ENCODE measurements around the gene ZYG11A.
"Not testable (repeated sequence)": the region's sequence is repeated elsewhere in the genome, so short reads cannot be mapped to it uniquely, and the experiment has no call there.

Gene ZYG11A

DNA sequence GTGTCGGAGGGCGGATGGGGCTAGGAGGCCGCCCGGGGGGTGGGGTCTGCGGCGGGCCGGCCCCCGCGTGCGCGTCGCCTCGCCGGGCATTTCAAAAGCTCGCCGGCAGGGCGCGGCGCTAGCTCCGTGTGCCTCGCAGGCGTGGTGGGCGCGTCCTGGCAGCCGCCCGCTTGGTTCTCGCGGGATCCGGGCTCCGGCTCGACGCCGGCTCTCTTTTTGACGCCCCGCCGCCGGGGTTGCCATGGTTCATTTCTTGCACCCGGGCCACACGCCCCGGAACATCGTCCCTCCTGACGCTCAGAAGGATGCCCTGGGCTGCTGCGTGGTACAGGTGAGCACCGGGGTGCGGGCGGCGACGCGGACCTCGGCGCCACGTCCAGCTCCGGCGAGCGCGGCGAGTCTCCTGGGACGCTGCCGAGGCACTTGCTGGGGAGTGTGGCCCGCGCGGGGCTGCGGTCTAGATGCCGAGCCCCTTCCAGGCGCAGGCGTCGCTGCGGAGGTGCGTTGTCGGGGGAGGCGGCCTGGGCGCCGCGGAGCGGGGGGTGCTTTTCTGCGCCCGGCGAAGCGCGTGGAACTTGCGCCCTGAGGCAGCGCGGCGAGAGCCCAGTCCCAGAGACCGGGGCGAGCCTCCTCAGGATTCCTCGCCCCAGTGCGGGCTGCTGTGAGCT is at the start of gene ZYG11A:
ZYG11A (plus strand) TSS at position 118 of the 668 bp plus-strand sequence; CDS start at position 242, 124 bp downstream.
- Mint-ChIP-seq H3K4me3 (peak within 1 kb of the TSS; percentile 63), H3K9me3 (ENCODE audit: low read depth) (no peaks in the 10 kb centered on the region), H3K27ac (no peak within 1 kb of the TSS), H3K27me3 (peaks cover 13% of the 10 kb centered on the region), H3K36me3 (no peaks in the 10 kb centered on the region), H3K4me1 (ENCODE audit: low read depth) (peaks cover 3% of the 10 kb centered on the region)

DNA sequence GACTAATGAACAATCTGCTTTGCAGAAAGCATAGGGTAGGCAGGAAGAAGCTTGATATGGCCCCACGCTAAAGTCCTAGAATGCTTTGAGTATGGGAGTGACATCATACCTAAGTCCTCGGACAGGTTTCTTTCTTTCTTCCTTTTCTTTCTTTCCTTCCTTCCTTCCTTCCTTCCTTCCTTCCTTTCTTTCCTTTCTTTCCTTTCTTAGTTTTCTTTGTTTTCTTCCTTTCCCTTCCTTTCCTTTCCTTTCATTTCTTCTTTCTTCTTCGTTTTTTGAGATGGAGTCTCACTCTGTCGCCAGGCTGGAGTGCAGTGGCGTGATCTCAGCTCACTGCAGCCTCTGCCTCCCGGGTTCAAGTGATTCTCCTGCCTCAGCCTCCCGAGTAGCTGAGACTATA is 48.8 kb upstream of the ZYG11A start:
- H3K36me3 Mint-ChIP-seq: peaks cover 15% of the 10 kb centered on the region
- H3K4me3 Mint-ChIP-seq; H3K4me1 Mint-ChIP-seq (ENCODE audit: low read depth); H3K27ac Mint-ChIP-seq; H3K27me3 Mint-ChIP-seq; H3K9me3 Mint-ChIP-seq (ENCODE audit: low read depth): not testable (repeated sequence)

DNA sequence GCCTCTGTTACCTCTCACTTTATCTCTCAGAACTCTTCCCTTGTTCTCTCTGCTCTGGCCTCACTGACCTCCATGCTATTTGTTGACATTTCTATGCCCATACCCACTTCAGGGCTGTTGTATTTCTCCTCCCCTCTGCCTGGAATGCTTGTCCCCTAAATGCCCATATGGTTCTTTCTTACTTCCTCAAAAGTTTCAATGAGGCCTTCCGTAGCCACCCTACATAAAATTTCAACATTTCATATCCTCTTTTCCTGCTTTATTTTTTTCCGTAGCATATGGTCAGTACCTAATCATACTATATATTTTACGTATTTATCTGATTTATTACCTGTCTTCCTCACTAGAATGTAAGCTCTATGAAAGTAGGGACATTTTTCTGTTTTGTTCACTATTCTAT is 47.1 kb upstream of the ZYG11A start:
- no peak overlapping the region for H3K4me3 Mint-ChIP-seq
- H3K27me3 Mint-ChIP-seq: no peaks in the 10 kb centered on the region
- no peaks in the 10 kb centered on the region for H3K4me1 Mint-ChIP-seq (ENCODE audit: low read depth)
- H3K9me3 Mint-ChIP-seq (ENCODE audit: low read depth): no peaks in the 10 kb centered on the region
- H3K27ac Mint-ChIP-seq: no peak overlapping the region
- peaks cover 12% of the 10 kb centered on the region for H3K36me3 Mint-ChIP-seq

DNA sequence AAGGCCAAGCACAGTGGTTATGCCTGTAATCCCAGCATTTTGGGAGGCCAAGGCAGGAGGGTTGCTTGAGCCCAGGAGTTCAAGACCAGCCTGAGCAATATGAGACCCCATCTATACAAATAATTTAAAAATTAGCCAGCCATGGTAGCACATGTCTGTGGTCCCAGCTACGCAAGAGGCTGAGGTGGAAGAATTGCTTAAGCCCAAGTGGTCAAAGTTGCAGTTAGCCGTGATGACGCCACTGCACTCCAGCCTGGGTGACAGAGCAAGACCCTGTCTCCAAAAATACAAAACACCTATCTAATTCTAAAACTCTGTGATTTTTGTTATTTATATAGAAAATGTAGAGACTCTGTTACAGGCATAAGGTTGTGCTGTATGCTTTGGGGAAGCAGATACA is 44.2 kb upstream of the ZYG11A start:
- H3K27me3 Mint-ChIP-seq: no peaks in the 10 kb centered on the region
- no peaks in the 10 kb centered on the region for H3K4me1 Mint-ChIP-seq (ENCODE audit: low read depth)
- H3K4me3 Mint-ChIP-seq: no peak overlapping the region
- H3K9me3 Mint-ChIP-seq (ENCODE audit: low read depth): no peaks in the 10 kb centered on the region
- H3K27ac Mint-ChIP-seq: no peak overlapping the region
- H3K36me3 Mint-ChIP-seq: peaks cover 12% of the 10 kb centered on the region

DNA sequence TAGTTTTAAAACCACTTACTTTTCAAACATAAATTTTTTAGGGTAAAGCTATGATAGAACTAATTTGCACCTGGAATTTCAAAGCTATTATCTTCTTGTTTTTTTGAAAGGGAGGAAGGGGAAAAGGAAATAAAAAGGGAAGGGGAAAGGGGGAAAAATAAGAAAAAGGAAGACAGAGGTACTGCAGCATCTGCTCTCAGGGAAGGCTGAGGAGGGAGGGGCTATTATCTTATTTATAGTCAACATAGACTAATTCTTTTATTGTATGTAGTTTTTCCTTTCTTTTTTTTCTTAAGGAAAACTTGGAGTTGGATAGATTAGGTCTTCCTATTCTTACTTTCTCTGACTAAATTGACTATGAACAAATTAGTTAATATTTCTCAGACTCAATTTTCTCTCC is 41.5 kb upstream of the ZYG11A start:
- no peak overlapping the region for H3K4me3 Mint-ChIP-seq
- no peaks in the 10 kb centered on the region for H3K4me1 Mint-ChIP-seq (ENCODE audit: low read depth)
- H3K27ac Mint-ChIP-seq: no peak overlapping the region
- peaks cover 6% of the 10 kb centered on the region for H3K36me3 Mint-ChIP-seq
- H3K27me3 Mint-ChIP-seq: no peaks in the 10 kb centered on the region
- H3K9me3 Mint-ChIP-seq (ENCODE audit: low read depth): no peaks in the 10 kb centered on the region

DNA sequence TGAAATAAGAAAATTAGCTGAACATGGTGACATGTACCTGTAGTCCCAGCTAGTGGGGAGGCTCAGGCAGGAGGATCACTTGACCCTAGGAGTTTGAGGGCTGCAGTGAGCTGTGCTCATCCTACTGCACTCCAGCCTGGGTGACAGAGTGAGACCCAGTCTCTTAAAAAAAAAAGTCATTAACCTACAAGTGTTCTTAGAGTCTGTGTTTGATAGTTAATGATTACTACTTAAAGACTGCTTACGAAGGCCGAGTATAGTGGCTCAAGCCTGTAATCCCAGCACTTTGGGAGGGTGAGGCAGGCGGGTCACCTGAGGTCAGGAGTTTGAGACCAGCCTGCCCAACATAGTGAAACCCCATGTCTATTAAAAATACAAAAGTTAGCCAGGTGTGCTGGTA is 38.5 kb upstream of the ZYG11A start:
- not testable (repeated sequence) for H3K27ac Mint-ChIP-seq; H3K9me3 Mint-ChIP-seq (ENCODE audit: low read depth); H3K27me3 Mint-ChIP-seq; H3K4me1 Mint-ChIP-seq (ENCODE audit: low read depth); H3K4me3 Mint-ChIP-seq; H3K36me3 Mint-ChIP-seq

DNA sequence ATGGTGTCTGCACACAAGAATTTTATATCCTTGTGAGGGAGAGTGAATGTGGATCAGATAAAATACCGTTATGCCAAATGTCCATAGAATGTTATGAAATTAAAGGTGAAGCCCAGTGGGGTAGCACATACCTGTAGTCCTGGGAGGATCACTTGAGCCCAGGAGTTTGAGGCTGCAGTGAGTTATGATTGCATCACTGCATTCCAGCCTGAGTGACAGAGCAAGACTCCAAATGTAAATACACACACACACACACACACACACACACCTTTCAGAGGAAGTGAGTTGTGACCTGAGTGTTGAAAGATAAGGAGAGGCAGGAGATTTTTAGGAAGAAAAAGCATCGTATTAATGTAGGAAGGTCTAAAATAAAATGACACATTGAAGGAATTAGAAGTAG is 28.1 kb upstream of the ZYG11A start:
- H3K9me3 Mint-ChIP-seq (ENCODE audit: low read depth): no peaks in the 10 kb centered on the region

DNA sequence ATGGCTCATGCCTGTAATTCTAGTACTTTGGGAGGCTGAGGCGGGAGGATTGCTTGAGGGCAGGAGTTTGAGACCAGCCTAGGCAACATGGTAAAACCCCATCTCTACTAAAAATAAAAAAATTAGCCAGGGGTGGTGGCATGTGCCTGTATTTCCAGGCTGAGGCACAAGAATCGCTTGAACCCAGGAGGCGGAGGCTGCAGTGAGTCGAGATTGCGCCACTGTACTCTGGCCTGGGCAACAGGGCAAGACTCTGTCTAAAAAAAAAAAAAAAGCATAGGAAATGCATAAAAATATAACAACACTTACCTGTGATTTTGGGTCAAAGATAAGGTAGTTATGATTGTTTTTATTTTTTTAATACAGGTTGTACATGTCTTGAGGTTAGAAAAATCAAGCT is 21.7 kb upstream of the ZYG11A start:
- not testable (repeated sequence) for H3K36me3 Mint-ChIP-seq; H3K27ac Mint-ChIP-seq; H3K9me3 Mint-ChIP-seq (ENCODE audit: low read depth); H3K4me1 Mint-ChIP-seq (ENCODE audit: low read depth); H3K27me3 Mint-ChIP-seq; H3K4me3 Mint-ChIP-seq

More for the DNA sequence above, 28.1 kb upstream of the ZYG11A start:
- H3K27me3 Mint-ChIP-seq: no peaks in the 10 kb centered on the region
- H3K36me3 Mint-ChIP-seq: peaks cover 10% of the 10 kb centered on the region
- H3K27ac Mint-ChIP-seq: no peak overlapping the region
- no peaks in the 10 kb centered on the region for H3K4me1 Mint-ChIP-seq (ENCODE audit: low read depth)
- no peak overlapping the region for H3K4me3 Mint-ChIP-seq

DNA sequence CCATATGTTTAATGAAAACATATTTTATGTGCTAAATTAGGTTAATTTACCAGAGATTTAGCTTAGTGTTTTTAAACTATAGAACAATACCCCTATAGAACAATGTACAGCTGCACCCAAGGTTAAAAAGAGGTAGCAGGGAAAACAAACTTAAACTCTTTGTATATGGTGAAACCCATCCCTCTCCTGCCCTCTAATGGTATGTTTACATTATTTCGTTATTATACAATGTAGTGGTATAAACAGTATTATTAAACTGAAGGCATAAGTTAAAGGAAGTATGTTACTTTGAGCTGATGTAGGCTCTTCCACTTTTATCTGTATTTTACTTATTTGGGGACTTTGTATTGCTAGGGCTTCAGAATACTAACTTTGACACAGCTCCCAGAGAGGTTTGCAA is 16.7 kb upstream of the ZYG11A start:
- Mint-ChIP-seq H3K9me3 (ENCODE audit: low read depth) (no peaks in the 10 kb centered on the region), H3K27me3 (no peaks in the 10 kb centered on the region), H3K4me3 (no peak overlapping the region), H3K27ac (no peak overlapping the region), H3K36me3 (peaks cover 7% of the 10 kb centered on the region), H3K4me1 (ENCODE audit: low read depth) (no peaks in the 10 kb centered on the region)

DNA sequence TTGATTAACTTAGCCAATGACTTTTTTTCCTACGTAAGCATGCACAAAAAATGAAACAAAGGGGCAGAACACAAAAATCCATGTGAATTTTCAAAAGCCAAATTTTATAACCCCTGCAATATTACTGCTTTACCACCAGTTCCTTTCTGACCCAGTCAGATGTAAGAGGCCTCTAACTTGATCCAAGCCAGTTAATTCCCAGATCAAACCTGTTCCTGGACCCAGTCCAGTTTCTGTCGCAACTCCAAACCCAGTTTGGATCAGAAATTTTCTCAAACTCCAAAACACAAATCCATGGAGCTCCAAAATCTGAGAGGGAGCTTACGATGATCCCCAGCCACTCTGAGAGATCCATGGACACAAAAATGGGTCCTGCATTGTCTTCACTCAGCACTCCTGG is 7.8 kb upstream of the ZYG11A start:
- Mint-ChIP-seq H3K4me3 (no peak overlapping the region), H3K27me3 (peaks cover 5% of the 10 kb centered on the region), H3K4me1 (ENCODE audit: low read depth) (no peaks in the 10 kb centered on the region), H3K27ac (no peak overlapping the region), H3K36me3 (no peaks in the 10 kb centered on the region), H3K9me3 (ENCODE audit: low read depth) (no peaks in the 10 kb centered on the region)

DNA sequence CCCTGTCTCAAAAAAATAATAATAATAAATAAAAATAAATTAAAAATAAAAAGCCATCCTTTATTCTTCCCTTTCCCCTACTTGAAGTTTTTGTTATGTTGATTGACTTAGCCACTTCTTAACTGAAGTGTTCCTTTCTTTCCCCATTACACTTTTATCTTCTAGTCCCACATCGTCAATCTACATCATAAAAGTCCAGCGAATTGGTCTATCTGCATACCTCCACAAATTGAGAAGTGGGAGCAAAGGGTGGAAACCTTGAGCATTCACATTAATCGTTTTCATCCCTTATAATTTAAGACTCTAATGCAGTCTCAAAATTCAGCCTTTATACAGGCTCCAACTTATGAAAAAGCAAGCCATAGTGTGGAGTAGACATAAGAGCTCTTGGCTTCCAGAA is 6.5 kb upstream of the ZYG11A start:
- H3K4me3 Mint-ChIP-seq: no peak overlapping the region
- no peaks in the 10 kb centered on the region for H3K36me3 Mint-ChIP-seq
- no peaks in the 10 kb centered on the region for H3K4me1 Mint-ChIP-seq (ENCODE audit: low read depth)
- H3K27ac Mint-ChIP-seq: no peak overlapping the region
- peaks cover 6% of the 10 kb centered on the region for H3K27me3 Mint-ChIP-seq
- H3K9me3 Mint-ChIP-seq (ENCODE audit: low read depth): no peaks in the 10 kb centered on the region

DNA sequence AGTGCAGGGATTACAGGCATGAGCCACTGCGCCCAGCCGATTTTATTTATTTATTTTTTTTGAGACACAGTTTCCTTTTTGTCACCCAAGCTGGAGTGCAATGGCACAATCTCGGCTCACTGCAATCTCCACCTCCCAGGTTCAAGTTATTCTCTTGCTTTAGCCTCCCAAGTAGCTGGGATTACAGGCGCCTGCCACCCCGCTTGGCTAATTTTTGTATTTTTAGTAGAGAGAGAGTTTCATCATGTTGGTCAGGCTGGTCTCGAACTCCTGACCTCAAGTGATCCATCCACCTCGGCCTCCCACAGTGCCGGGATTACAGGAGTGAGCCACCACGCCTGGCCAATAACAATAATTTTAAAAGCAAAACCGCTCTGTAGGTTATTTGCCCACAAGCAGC is 3.4 kb upstream of the ZYG11A start:
- not testable (repeated sequence) for H3K36me3 Mint-ChIP-seq; H3K9me3 Mint-ChIP-seq (ENCODE audit: low read depth); H3K27ac Mint-ChIP-seq; H3K4me1 Mint-ChIP-seq (ENCODE audit: low read depth); H3K4me3 Mint-ChIP-seq
- H3K27me3 Mint-ChIP-seq: peaks cover 16% of the 10 kb centered on the region

DNA sequence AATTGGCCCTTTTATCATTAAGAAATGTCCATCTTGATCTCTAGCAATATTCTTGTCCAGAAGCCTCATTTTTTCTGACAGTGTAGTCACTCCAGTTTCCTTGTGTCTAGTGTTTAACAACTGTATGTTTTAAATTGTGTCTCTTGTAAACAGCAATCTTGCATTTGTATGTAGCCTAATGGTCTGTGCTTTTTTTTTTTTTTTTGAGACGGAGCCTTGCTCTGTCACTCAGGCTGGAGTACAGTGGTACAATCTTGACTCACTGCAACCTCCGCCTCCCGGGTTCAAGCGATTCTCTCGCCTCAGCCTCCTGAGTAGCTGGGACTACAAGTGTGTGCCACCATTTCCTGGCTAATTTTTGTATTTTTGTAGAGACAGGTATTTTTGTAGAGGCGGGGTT is 2.6 kb downstream of the ZYG11A start:
- not testable (repeated sequence) for H3K9me3 Mint-ChIP-seq (ENCODE audit: low read depth); H3K36me3 Mint-ChIP-seq; H3K27ac Mint-ChIP-seq; H3K4me1 Mint-ChIP-seq (ENCODE audit: low read depth); H3K4me3 Mint-ChIP-seq
- peaks cover 14% of the 10 kb centered on the region for H3K27me3 Mint-ChIP-seq

DNA sequence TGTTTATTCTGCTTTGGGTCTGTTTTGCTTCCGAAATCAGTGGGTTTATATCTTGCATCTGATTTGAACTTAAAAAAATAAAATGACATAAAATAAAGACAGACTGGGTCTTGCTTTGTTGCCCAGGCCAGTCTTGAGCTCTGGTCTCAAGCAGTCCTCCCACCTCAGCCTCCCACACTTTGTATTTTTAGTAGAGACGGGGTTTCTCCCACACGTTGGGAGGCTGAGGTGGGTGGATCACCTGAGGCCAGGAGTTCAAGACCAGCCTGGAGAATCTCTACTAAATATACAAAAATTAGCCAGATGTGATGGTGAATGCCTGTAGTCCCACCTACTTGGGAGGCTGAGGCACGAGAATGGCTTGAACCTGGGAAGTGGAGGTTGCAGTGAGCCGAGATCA is 5.9 kb downstream of the ZYG11A start:
- Mint-ChIP-seq H3K27ac (no peak overlapping the region), H3K4me3 (no peak overlapping the region), H3K36me3 (no peaks in the 10 kb centered on the region), H3K27me3 (peaks cover 13% of the 10 kb centered on the region), H3K9me3 (ENCODE audit: low read depth) (no peaks in the 10 kb centered on the region), H3K4me1 (ENCODE audit: low read depth) (no peaks in the 10 kb centered on the region)

DNA sequence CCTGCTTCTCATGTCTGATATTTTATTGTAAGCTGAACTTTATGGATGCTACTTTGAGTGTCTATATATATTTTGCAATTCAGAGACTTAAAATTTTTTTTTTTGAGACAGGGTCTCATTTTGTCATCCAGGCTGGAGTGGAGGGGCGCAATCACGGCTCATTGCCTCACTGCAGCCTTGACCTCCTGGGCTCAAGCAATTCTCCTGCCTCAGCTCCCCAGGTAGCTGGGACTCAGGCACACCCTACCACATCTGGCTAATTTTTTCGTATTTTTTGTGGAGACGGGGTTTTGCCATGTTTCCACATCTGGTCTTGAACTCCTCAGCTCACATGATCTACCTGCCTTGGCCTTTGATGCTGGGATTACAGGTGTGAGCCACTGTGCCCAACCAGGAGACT is 8.4 kb downstream of the ZYG11A start:
- Mint-ChIP-seq H3K27ac (no peak overlapping the region), H3K27me3 (peaks cover 8% of the 10 kb centered on the region), H3K36me3 (no peaks in the 10 kb centered on the region), H3K4me3 (no peak overlapping the region), H3K4me1 (ENCODE audit: low read depth) (no peaks in the 10 kb centered on the region), H3K9me3 (ENCODE audit: low read depth) (no peaks in the 10 kb centered on the region)

DNA sequence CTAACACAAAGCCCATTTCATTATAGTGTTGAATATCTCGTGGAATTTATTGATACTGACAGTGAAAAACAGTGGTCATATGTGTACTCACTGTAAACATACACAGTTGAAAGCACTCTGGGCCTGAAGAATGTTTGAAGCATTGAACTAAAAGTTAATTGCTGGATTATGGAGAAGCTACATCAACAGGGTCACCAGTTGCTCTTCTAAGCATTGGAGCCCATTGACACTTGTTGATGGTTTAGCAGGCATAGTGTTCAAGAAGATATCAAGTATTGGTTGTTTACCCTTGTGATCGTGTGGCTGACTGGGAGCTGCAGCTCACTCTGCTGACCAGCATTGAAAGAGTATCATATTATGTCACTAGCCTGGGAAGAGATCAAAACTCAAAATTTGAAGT is 10.3 kb downstream of the ZYG11A start:
- no peaks in the 10 kb centered on the region for H3K4me1 Mint-ChIP-seq (ENCODE audit: low read depth)
- no peaks in the 10 kb centered on the region for H3K9me3 Mint-ChIP-seq (ENCODE audit: low read depth)
- H3K4me3 Mint-ChIP-seq: no peak overlapping the region
- H3K36me3 Mint-ChIP-seq: no peaks in the 10 kb centered on the region
- peaks cover 6% of the 10 kb centered on the region for H3K27me3 Mint-ChIP-seq
- no peak overlapping the region for H3K27ac Mint-ChIP-seq
